T-cell (primary cell): ENCODE results near the gene CBX8. TPM values are rescaled to one million over a fixed set of nuclear protein-coding genes. Genes with fewer than 3 reads are reported as not detected.

Source experiments
- ATAC-seq, 4 experiments: fragments of 200-7000 bp in 3 of 4; fragments of 150-1000 bp in 1 of 4; cut with Tn5 transposase; replicated peaks in 1 of 4; 1 replicate in 3 of 4; 2 replicates in 1 of 4; pipeline ENCODE4 v1.10.0; 2021; ENCODE audit warnings: moderate library complexity in 3 of 4, mild to moderate bottlenecking in 2 of 4, moderate number of reproducible peaks in 1 of 4
- CTCF ChIA-PET, 2 donors: fragments of 300-600 bp; sonication (Branson Sonifier 250); formaldehyde crosslinking; loops; one replicate each; lab custom pipeline; 2022; ENCODE audit warnings: antibody characterized with exemption in 2 of 2; lab: Charles Lee
- POLR2A ChIA-PET, 2 donors: fragments of 300-600 bp; sonication (Branson Sonifier 250); formaldehyde crosslinking; loops; one replicate each; lab custom pipeline; 2022; ENCODE audit warnings: antibody characterized with exemption in 2 of 2; lab: Charles Lee
- DNase-seq, 35 experiments: peaks; one replicate each; pipeline versions ENCODE4 v3.0.0 to v3.0.0-alpha.2; 2013 to 2023
- H3K27ac ChIP-seq: one replicate; pipeline ENCODE4 v1.5.1; 2013; ENCODE audit warnings: low read length
- H3K27me3 ChIP-seq, 2 experiments: replicated peaks in 1 of 2; 1 replicate in 1 of 2; 2 replicates in 1 of 2; pipeline versions ENCODE4 v1.6.1 to v1.7.0; 2013; ENCODE audit warnings: low read length in 1 of 2, mixed read lengths in 1 of 2; ENCODE audit not compliant: control insufficient read depth in 2 of 2, insufficient read depth in 2 of 2; ENCODE audit errors: extremely low read depth in 1 of 2
- H3K36me3 ChIP-seq, 2 donors: 1 replicate in 1 of 2; 2 replicates in 1 of 2; pipeline versions ENCODE4 v1.6.1 to v1.7.0; 2013; ENCODE audit warnings: low read length in 1 of 2; ENCODE audit not compliant: control insufficient read depth in 2 of 2, insufficient read depth in 1 of 2; ENCODE audit errors: extremely low read depth in 1 of 2
- H3K4me1 ChIP-seq, 2 experiments: 1 replicate in 1 of 2; 2 replicates in 1 of 2; pipeline versions ENCODE4 v1.6.1 to v1.7.0; 2013; ENCODE audit warnings: low read length in 2 of 2, mixed read lengths in 1 of 2; ENCODE audit not compliant: insufficient read depth in 2 of 2, control insufficient read depth in 1 of 2; ENCODE audit errors: extremely low read depth in 1 of 2
- H3K4me3 ChIP-seq, 2 donors: 1 replicate in 1 of 2; 2 replicates in 1 of 2; pipeline versions ENCODE4 v1.5.1 to v1.7.0; 2013; ENCODE audit warnings: mild to moderate bottlenecking in 2 of 2, low read length in 1 of 2, moderate library complexity in 1 of 2; ENCODE audit not compliant: control insufficient read depth in 1 of 2; ENCODE audit errors: extremely low read depth in 1 of 2
- H3K9me3 ChIP-seq: 2 replicates; pipeline ENCODE4 v1.7.0; 2013
- H3K27ac Mint-ChIP-seq, 2 donors: one replicate each; pipeline ENCODE4 v1.8.0; 2020 to 2021; ENCODE audit warnings: mild to moderate bottlenecking in 2 of 2, mixed read lengths in 2 of 2
- H3K27me3 Mint-ChIP-seq, 2 donors: one replicate each; pipeline ENCODE4 v1.8.0; 2021 to 2022; ENCODE audit warnings: mixed read lengths in 2 of 2
- H3K36me3 Mint-ChIP-seq: one replicate; pipeline ENCODE4 v1.8.0; 2021; ENCODE audit warnings: mixed read lengths
- H3K4me1 Mint-ChIP-seq, 3 donors: one replicate each; pipeline ENCODE4 v1.8.0; 2020 to 2022; ENCODE audit warnings: mixed read lengths in 3 of 3, mild to moderate bottlenecking in 1 of 3
- H3K4me3 Mint-ChIP-seq, 3 donors: one replicate each; pipeline ENCODE4 v1.8.0; 2020 to 2022; ENCODE audit warnings: mild to moderate bottlenecking in 3 of 3, mixed read lengths in 3 of 3, moderate library complexity in 3 of 3
- H3K9me3 Mint-ChIP-seq, 3 donors: one replicate each; pipeline ENCODE4 v1.8.0; 2020 to 2022; ENCODE audit warnings: mixed read lengths in 3 of 3
- WGBS: methylation state at CpG from one replicate; pipeline ENCODE4 v1.1.5; 2013; ENCODE audit warnings: missing lambda C conversion rate; ENCODE audit not compliant: insufficient coverage; 5-methylcytosine and 5-hydroxymethylcytosine counted together
- total RNA-seq, 35 experiments: library from RNA in 6 of 35; stranded (reverse) in 6 of 35; fragments of 120-200 nt in 1 of 35; gene quantifications; one replicate each; pipeline versions ENCODE4 v1.2.1 to v1.2.4 and lab custom pipeline; 2013 to 2026

The CBX8 gene
- total RNA-seq, 5 donors from 2014 or later (not counting 1 experiment from before 2014, with no cell fraction given) = 1.9 to 5.1 (median 3.9) TPM

- peaks cover 44 to 69% of the 10 kb centered on the region in 2 experiments for H3K4me1 ChIP-seq
- Mint-ChIP-seq H3K4me1 (peaks cover 35 to 43% (median 40%) of the 10 kb centered on the region in 3 donors), H3K27me3 (peaks cover 55 to 80% of the 10 kb centered on the region in 2 donors), H3K4me3 (peak overlapping the region in 1 of 3 donors; percentile 27), H3K27ac (peak overlapping the region in 1 of 2 donors; percentile 39), H3K36me3 (no peaks in the 10 kb centered on the region), H3K9me3 (no peaks in the 10 kb centered on the region)
- ChIA-PET POLR2A (interaction anchor here in 1 of 2 donors (0.9 kb wide), 1 partner anchor 9 kb away, joined by 4 read pairs; no protein-coding TSS in a partner anchor), CTCF (no interaction called here)
- no peaks in the 10 kb centered on the region for H3K36me3 ChIP-seq
- peak overlapping the region in 1 of 2 donors; percentile 10 for H3K4me3 ChIP-seq
- peaks cover 12 to 100% of the 10 kb centered on the region in 2 experiments for H3K27me3 ChIP-seq
- no peaks in the 10 kb centered on the region for H3K9me3 ChIP-seq
- no peak for ATAC-seq
- WGBS = 29% methylated on average over 31 of the region's 31 CpGs
- no peak overlapping the region for H3K27ac ChIP-seq
- no peak for DNase-seq
Measured at GRCh38 chr17:79803421-79803996, 6.6 kb upstream of the CBX8 start.

GRCh38 chr17:79802736-79803420 lies 6.0 kb upstream of the CBX8 start:
- Histone ChIP-seq H3K27ac (no peak overlapping the region), H3K9me3 (no peaks in the 10 kb centered on the region), H3K27me3 (peaks cover 12 to 100% of the 10 kb centered on the region in 2 experiments), H3K36me3 (no peaks in the 10 kb centered on the region), H3K4me3 (no peak overlapping the region), H3K4me1 (peaks cover 44 to 75% of the 10 kb centered on the region in 2 experiments)
- H3K27me3 Mint-ChIP-seq = peaks cover 51 to 76% of the 10 kb centered on the region in 2 donors
- no peaks in the 10 kb centered on the region for H3K36me3 Mint-ChIP-seq
- H3K4me1 Mint-ChIP-seq = peaks cover 36 to 45% (median 37%) of the 10 kb centered on the region in 3 donors
- ChIA-PET CTCF (no interaction called here), POLR2A (no interaction called here)
- no peak overlapping the region for H3K27ac Mint-ChIP-seq
- 27% methylated on average over 40 of the region's 57 CpGs for WGBS
- no peaks in the 10 kb centered on the region for H3K9me3 Mint-ChIP-seq
- ATAC-seq (no peak), DNase-seq (peak in 1 of 35 experiments; percentile 35)
- no peak overlapping the region for H3K4me3 Mint-ChIP-seq

GRCh38 chr17:79802039-79802735 lies 5.3 kb upstream of the CBX8 start:
- no peak for DNase-seq
- ATAC-seq = no peak
- Mint-ChIP-seq H3K36me3 (no peaks in the 10 kb centered on the region), H3K4me3 (peak overlapping the region in 1 of 3 donors; percentile 47), H3K27ac (no peak overlapping the region), H3K4me1 (peaks cover 36 to 45% (median 37%) of the 10 kb centered on the region in 3 donors), H3K27me3 (peaks cover 45 to 69% of the 10 kb centered on the region in 2 donors), H3K9me3 (no peaks in the 10 kb centered on the region)
- H3K9me3 ChIP-seq = no peaks in the 10 kb centered on the region
- H3K27ac ChIP-seq = no peak overlapping the region
- 47% methylated on average over 7 of the region's 11 CpGs for WGBS
- H3K36me3 ChIP-seq = no peaks in the 10 kb centered on the region
- CTCF ChIA-PET = interaction anchor here in 1 of 2 donors (0.6 kb wide), 1 partner anchor 14 kb away, joined by 5 read pairs; no protein-coding TSS in a partner anchor
- H3K27me3 ChIP-seq = peaks cover 8 to 95% of the 10 kb centered on the region in 2 experiments
- peak overlapping the region in 1 of 2 donors; percentile 20 for H3K4me3 ChIP-seq
- peaks cover 44 to 78% of the 10 kb centered on the region in 2 experiments for H3K4me1 ChIP-seq
- POLR2A ChIA-PET = no interaction called here

GRCh38 chr17:79801156-79802038 lies 4.5 kb upstream of the CBX8 start:
- CTCF ChIA-PET = interaction anchor here in 1 of 2 donors (0.6 kb wide), 1 partner anchor 14 kb away, joined by 5 read pairs; no protein-coding TSS in a partner anchor
- H3K27ac Mint-ChIP-seq = no peak overlapping the region
- no peaks in the 10 kb centered on the region for H3K9me3 Mint-ChIP-seq
- peaks cover 36 to 50% (median 40%) of the 10 kb centered on the region in 3 donors for H3K4me1 Mint-ChIP-seq
- WGBS = 23% methylated on average over 50 of the region's 52 CpGs
- H3K36me3 ChIP-seq = no peaks in the 10 kb centered on the region
- peak overlapping the region in 1 of 2 donors; percentile 35 for H3K4me3 ChIP-seq
- H3K4me3 Mint-ChIP-seq = peak overlapping the region in 1 of 3 donors; percentile 60
- H3K27me3 ChIP-seq = peaks cover 8 to 90% of the 10 kb centered on the region in 2 experiments
- DNase-seq = no peak
- POLR2A ChIA-PET = no interaction called here
- ATAC-seq = no peak
- peaks cover 38 to 61% of the 10 kb centered on the region in 2 donors for H3K27me3 Mint-ChIP-seq
- H3K36me3 Mint-ChIP-seq = no peaks in the 10 kb centered on the region
- no peak overlapping the region for H3K27ac ChIP-seq
- H3K9me3 ChIP-seq = no peaks in the 10 kb centered on the region
- H3K4me1 ChIP-seq = peaks cover 44 to 79% of the 10 kb centered on the region in 2 experiments

GRCh38 chr17:79800325-79801155 lies 3.7 kb upstream of the CBX8 start:
- Mint-ChIP-seq H3K36me3 (no peaks in the 10 kb centered on the region), H3K4me3 (peak overlapping the region; percentile 35 to 60 (median 53)), H3K9me3 (no peaks in the 10 kb centered on the region), H3K27me3 (peaks cover 31 to 53% of the 10 kb centered on the region in 2 donors), H3K4me1 (peaks cover 37 to 59% (median 47%) of the 10 kb centered on the region in 3 donors), H3K27ac (peak overlapping the region; percentile 49 to 76)
- Histone ChIP-seq H3K27ac (no peak overlapping the region), H3K9me3 (no peaks in the 10 kb centered on the region), H3K4me3 (peak overlapping the region in 1 of 2 donors; percentile 35), H3K4me1 (peaks cover 47 to 87% of the 10 kb centered on the region in 2 experiments), H3K36me3 (no peaks in the 10 kb centered on the region), H3K27me3 (peaks cover 8 to 87% of the 10 kb centered on the region in 2 experiments)
- ChIA-PET CTCF (no interaction called here), POLR2A (no interaction called here)
- 6% methylated on average over 31 of the region's 44 CpGs for WGBS
- ATAC-seq = no peak
- DNase-seq = peak in 13 of 35 experiments; percentile 28 to 69 (median 36)
